ENCODE data around the gene LBHD2. TPM values are rescaled to one million over a fixed set of nuclear protein-coding genes. Genes with fewer than 3 reads are reported as not detected.

The LBHD2 gene
- total and polyA plus RNA-seq, 2 of the 13 experiments (the other 11 are each of a cell fraction or from before 2014, with no cell fraction given): 0.67 to 1.00 TPM

- TF ChIP-seq, protein P1, sequence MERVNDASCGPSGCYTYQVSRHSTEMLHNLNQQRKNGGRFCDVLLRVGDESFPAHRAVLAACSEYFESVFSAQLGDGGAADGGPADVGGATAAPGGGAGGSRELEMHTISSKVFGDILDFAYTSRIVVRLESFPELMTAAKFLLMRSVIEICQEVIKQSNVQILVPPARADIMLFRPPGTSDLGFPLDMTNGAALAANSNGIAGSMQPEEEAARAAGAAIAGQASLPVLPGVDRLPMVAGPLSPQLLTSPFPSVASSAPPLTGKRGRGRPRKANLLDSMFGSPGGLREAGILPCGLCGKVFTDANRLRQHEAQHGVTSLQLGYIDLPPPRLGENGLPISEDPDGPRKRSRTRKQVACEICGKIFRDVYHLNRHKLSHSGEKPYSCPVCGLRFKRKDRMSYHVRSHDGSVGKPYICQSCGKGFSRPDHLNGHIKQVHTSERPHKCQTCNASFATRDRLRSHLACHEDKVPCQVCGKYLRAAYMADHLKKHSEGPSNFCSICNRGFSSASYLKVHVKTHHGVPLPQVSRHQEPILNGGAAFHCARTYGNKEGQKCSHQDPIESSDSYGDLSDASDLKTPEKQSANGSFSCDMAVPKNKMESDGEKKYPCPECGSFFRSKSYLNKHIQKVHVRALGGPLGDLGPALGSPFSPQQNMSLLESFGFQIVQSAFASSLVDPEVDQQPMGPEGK (CRISPR knock-in tag; IDR thresholded peaks at IDR 0.05): 0 out of 2 replicates have a peak, but pooled peaks have one; percentile 10
- TF ChIP-seq RBM22 (optimal IDR thresholded peaks at IDR 0.05; ENCODE audit: low read length) (no peak), RBM39 (IDR thresholded peaks at IDR 0.05; ENCODE audit: low read depth, low read length, poor library complexity, severe bottlenecking) (no peak), FOSL2 (CRISPR knock-in tag; IDR thresholded peaks at IDR 0.05) (no peak), SSRP1 (CRISPR knock-in tag; IDR thresholded peaks at IDR 0.05) (no peak), ZSCAN29 (CRISPR knock-in tag; conservative IDR thresholded peaks at IDR 0.05) (no peak), ZNF703 (CRISPR knock-in tag; IDR thresholded peaks at IDR 0.05; ENCODE audit: borderline replicate concordance) (no peak), MAX (IDR thresholded peaks at IDR 0.05) (no peak), ZNF143 (CRISPR knock-in tag; IDR thresholded peaks at IDR 0.05) (no peak), ZBTB10 (CRISPR knock-in tag; IDR thresholded peaks at IDR 0.05; ENCODE audit: borderline replicate concordance) (no peak), ZEB1 (IDR thresholded peaks at IDR 0.05; ENCODE audit: insufficient replicate concordance, low read depth) (peak; percentile 64), CCAR2 (optimal IDR thresholded peaks at IDR 0.05; ENCODE audit: low read depth, low read length) (no peak), RARA (CRISPR knock-in tag; IDR thresholded peaks at IDR 0.05) (peak; percentile 65), MAFK (conservative IDR thresholded peaks at IDR 0.05 in 1 of 2, IDR thresholded peaks at IDR 0.05 in 1 of 2; ENCODE audit: low read length in 2 of 2) (no peak), WIZ (CRISPR knock-in tag; IDR thresholded peaks at IDR 0.05) (no peak)
- TF ChIP-seq, protein P2, sequence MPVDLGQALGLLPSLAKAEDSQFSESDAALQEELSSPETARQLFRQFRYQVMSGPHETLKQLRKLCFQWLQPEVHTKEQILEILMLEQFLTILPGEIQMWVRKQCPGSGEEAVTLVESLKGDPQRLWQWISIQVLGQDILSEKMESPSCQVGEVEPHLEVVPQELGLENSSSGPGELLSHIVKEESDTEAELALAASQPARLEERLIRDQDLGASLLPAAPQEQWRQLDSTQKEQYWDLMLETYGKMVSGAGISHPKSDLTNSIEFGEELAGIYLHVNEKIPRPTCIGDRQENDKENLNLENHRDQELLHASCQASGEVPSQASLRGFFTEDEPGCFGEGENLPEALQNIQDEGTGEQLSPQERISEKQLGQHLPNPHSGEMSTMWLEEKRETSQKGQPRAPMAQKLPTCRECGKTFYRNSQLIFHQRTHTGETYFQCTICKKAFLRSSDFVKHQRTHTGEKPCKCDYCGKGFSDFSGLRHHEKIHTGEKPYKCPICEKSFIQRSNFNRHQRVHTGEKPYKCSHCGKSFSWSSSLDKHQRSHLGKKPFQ (CRISPR knock-in tag; IDR thresholded peaks at IDR 0.05; ENCODE audit: insufficient replicate concordance): no peak
- TF ChIP-seq, protein P3, sequence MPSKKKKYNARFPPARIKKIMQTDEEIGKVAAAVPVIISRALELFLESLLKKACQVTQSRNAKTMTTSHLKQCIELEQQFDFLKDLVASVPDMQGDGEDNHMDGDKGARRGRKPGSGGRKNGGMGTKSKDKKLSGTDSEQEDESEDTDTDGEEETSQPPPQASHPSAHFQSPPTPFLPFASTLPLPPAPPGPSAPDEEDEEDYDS (CRISPR knock-in tag; IDR thresholded peaks at IDR 0.05): peak; percentile 14; the same call in 1 of the 2 replicates
- TF ChIP-seq, protein P4, sequence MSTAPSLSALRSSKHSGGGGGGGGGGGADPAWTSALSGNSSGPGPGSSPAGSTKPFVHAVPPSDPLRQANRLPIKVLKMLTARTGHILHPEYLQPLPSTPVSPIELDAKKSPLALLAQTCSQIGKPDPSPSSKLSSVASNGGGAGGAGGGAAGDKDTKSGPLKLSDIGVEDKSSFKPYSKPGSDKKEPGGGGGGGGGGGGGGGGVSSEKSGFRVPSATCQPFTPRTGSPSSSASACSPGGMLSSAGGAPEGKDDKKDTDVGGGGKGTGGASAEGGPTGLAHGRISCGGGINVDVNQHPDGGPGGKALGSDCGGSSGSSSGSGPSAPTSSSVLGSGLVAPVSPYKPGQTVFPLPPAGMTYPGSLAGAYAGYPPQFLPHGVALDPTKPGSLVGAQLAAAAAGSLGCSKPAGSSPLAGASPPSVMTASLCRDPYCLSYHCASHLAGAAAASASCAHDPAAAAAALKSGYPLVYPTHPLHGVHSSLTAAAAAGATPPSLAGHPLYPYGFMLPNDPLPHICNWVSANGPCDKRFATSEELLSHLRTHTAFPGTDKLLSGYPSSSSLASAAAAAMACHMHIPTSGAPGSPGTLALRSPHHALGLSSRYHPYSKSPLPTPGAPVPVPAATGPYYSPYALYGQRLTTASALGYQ (CRISPR knock-in tag; IDR thresholded peaks at IDR 0.05): no peak
Measured at GRCh38 chr14:103074729-103075367, 9.2 kb upstream of the LBHD2 start (continued).
